K562 (cell line): ENCODE data around the gene AAK1. TPM values are rescaled to one million over a fixed set of nuclear protein-coding genes. Genes with fewer than 3 reads are reported as not detected.
A peak's percentile ranks its signal among the peaks of the same experiment; 100 is the strongest.

Experiments
- COPS2 ChIP-seq: fragments of 450-650 bp; conservative IDR thresholded peaks from 2 replicates; pipeline ENCODE4 v1.6.1; 2016; ENCODE audit warnings: mild to moderate bottlenecking, moderate library complexity
- EZH2 ChIP-seq: IDR thresholded peaks from 2 replicates; pipeline ENCODE4 v1.6.1; 2012; ENCODE audit warnings: low read depth, mild to moderate bottlenecking, inconsistent platforms, low read length, borderline replicate concordance
- GABPA ChIP-seq: fragments of 200-800 bp; sonication (Bioruptor generic); conservative IDR thresholded peaks from 2 replicates; pipeline ENCODE4 v1.6.1; 2016; ENCODE audit warnings: low read depth, missing genetic modification characterization, missing compliant biosample characterization
- LCOR ChIP-seq: sonication (generic); formaldehyde crosslinking; IDR thresholded peaks from 2 replicates; pipeline ENCODE4 v1.8.0; 2022; ENCODE audit warnings: mild to moderate bottlenecking, missing genetic modification reagents
- MEIS2 ChIP-seq: fragments of 450-650 bp; IDR thresholded peaks from 2 replicates; pipeline ENCODE4 v1.6.1; 2014; ENCODE audit warnings: mild to moderate bottlenecking; ENCODE audit not compliant: partially characterized antibody
- MGA ChIP-seq: fragments of 450-650 bp; IDR thresholded peaks from 2 replicates; pipeline ENCODE4 v1.6.1; 2016; ENCODE audit warnings: mild to moderate bottlenecking, moderate library complexity
- NFYB ChIP-seq: IDR thresholded peaks from 2 replicates; pipeline ENCODE4 v1.6.1; 2011; ENCODE audit warnings: mild to moderate bottlenecking, moderate library complexity; ENCODE audit not compliant: insufficient read length; ENCODE audit errors: extremely low read depth
- PHF20 ChIP-seq: fragments of 450-650 bp; IDR thresholded peaks from 2 replicates; pipeline ENCODE4 v1.6.1; 2018; ENCODE audit not compliant: partially characterized antibody
- POLR2AphosphoS2 ChIP-seq: IDR thresholded peaks from 2 replicates; pipeline ENCODE4 v1.6.1; 2012; ENCODE audit warnings: low read length, improper control_type of control experiment
- POLR2B ChIP-seq: fragments of 450-650 bp; IDR thresholded peaks from 2 replicates; pipeline ENCODE4 v1.6.1; 2018; ENCODE audit warnings: low read depth; ENCODE audit not compliant: partially characterized antibody
- PTRF ChIP-seq: fragments of 450-650 bp; IDR thresholded peaks from 2 replicates; pipeline ENCODE4 v1.6.1; 2016; ENCODE audit warnings: mild to moderate bottlenecking, missing genetic modification characterization, missing compliant biosample characterization
- SIN3A ChIP-seq, 2 experiments: fragments of 150-350 bp in 1 of 2; IDR thresholded peaks; 2 replicates each; pipeline ENCODE4 v1.6.1; 2011 to 2016; ENCODE audit warnings: borderline replicate concordance in 2 of 2, low read depth in 2 of 2, low read length in 2 of 2, mild to moderate bottlenecking in 2 of 2, moderate library complexity in 2 of 2; ENCODE audit not compliant: control insufficient read depth in 1 of 2
- TRIM28 ChIP-seq: fragments of 450-650 bp; IDR thresholded peaks from 2 replicates; pipeline ENCODE4 v1.6.1; 2017
- ZFP30 ChIP-seq: fragments of 250-450 bp; sonication (Bioruptor Pico); IDR thresholded peaks from 2 replicates; pipeline ENCODE4 v1.8.0; 2022; ENCODE audit warnings: moderate library complexity, mild to moderate bottlenecking, inconsistent platforms, borderline replicate concordance
- ZNF717 ChIP-seq: fragments of 250-450 bp; sonication (Bioruptor Pico); IDR thresholded peaks from 2 replicates; pipeline ENCODE4 v1.5.0; 2021
- polyA plus RNA-seq, 8 experiments: library from polyadenylated mRNA; depleted of rRNA in 4 of 8; stranded (reverse) in 5 of 8; unstranded in 3 of 8; fragments of >200 nt; fragmentation: Nextera tagmentation in 2 of 8; fragmentation: Illumina TruSeq in 1 of 8; extraction: Ambion mirVana in 2 of 8; extraction: Trizol in 1 of 8; gene quantifications; 2 replicates each; pipeline versions ENCODE4 v1.2.1 to v1.2.3, GENCODE V29; 2011 to 2014; ENCODE audit warnings: inconsistent platforms in 1 of 8, missing spikeins in 1 of 8
- total RNA-seq, 7 experiments: library from RNA; depleted of rRNA in 6 of 7; stranded (reverse); fragments of >200 nt in 6 of 7; fragmentation: Illumina TruSeq in 2 of 7; extraction: Trizol in 2 of 7; gene quantifications; 2 replicates each; pipeline versions ENCODE4 v1.2.1 to v1.2.3, GENCODE V29; 2011 to 2021; ENCODE audit warnings: low replicate concordance in 1 of 7
- TF ChIP-seq, protein P1 (sequence below): sonication (generic); formaldehyde crosslinking; IDR thresholded peaks from 2 replicates; pipeline ENCODE4 v1.9.0; 2022; ENCODE audit warnings: mild to moderate bottlenecking, missing genetic modification reagents

Gene AAK1
- total and polyA plus RNA-seq, 9 of the 15 experiments (the other 6 are each of a cell fraction or from before 2014, with no cell fraction given), result 0.89 to 17.1 (median 6.0) TPM

- TF ChIP-seq, protein P1, sequence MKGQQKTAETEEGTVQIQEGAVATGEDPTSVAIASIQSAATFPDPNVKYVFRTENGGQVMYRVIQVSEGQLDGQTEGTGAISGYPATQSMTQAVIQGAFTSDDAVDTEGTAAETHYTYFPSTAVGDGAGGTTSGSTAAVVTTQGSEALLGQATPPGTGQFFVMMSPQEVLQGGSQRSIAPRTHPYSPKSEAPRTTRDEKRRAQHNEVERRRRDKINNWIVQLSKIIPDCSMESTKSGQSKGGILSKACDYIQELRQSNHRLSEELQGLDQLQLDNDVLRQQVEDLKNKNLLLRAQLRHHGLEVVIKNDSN (CRISPR knock-in tag), result no peak
- TF ChIP-seq PHF20, result peak; percentile 51
- TF ChIP-seq POLR2B, result peak; percentile 89
- TF ChIP-seq COPS2, result no peak
- peak; percentile 6; the same call in 1 of the 2 replicates for TF ChIP-seq MGA
- TF ChIP-seq LCOR (CRISPR knock-in tag), result peak; percentile 80
- peak; percentile 71 to 85; a peak in 2 of 4 replicates for TF ChIP-seq SIN3A (IDR thresholded peaks at IDR 0.05; ENCODE audit: borderline replicate concordance in 2 of 2, control insufficient read depth in 1 of 2, low read depth in 2 of 2, low read length in 2 of 2)
- TF ChIP-seq TRIM28, result no peak
- no peak for TF ChIP-seq EZH2
- TF ChIP-seq POLR2AphosphoS2, result no peak
- peak; percentile 44; the same call in 1 of the 2 replicates for TF ChIP-seq GABPA (tag)
- TF ChIP-seq ZFP30 (CRISPR knock-in tag), result no peak
- no peak for TF ChIP-seq NFYB
- no peak for TF ChIP-seq ZNF717 (CRISPR knock-in tag)
- TF ChIP-seq MEIS2, result peak; percentile 84
- TF ChIP-seq PTRF (tag), result no peak
Observed at GRCh38 chr2:69436938-69437750, 206.4 kb downstream of the AAK1 start, which contains the start of gene NFU1 (continued).
